ENCODE measurements around the gene RAET1E. TPM values are rescaled to one million over a fixed set of nuclear protein-coding genes. Genes with fewer than 3 reads are reported as not detected.

The RAET1E gene
- total and polyA plus RNA-seq, 7 donors = 0.15 to 0.33 TPM; not detected in 5

GRCh38 chr6:149904661-149905370 is 6.9 kb upstream of the RAET1E start:
- Histone ChIP-seq H3K27me3 (no peaks in the 10 kb centered on the region), H3K27ac (no peak overlapping the region), H3K4me1 (no peaks in the 10 kb centered on the region), H3K4me3 (no peak overlapping the region), H3K36me3 (no peaks in the 10 kb centered on the region), H3K9me3 (peaks cover 0 to 2% (median 0%) of the 10 kb centered on the region in 4 donors)
- DNase-seq = no peak
- intact Hi-C loops (cut with DNase I) = no loop called here
- 90 to 91% methylated on average over 13 of the region's 13 CpGs for WGBS, 2 donors
- no peak for TF ChIP-seq POLR2AphosphoS5 (IDR thresholded peaks at IDR 0.05)
- TF ChIP-seq CTCF (IDR thresholded peaks at IDR 0.05) = no peak
- no peak for TF ChIP-seq POLR2A (IDR thresholded peaks at IDR 0.05)
- no peak for TF ChIP-seq EP300 (IDR thresholded peaks at IDR 0.05)

- Histone ChIP-seq H3K4me1 (no peaks in the 10 kb centered on the region), H3K27ac (no peak overlapping the region), H3K27me3 (no peaks in the 10 kb centered on the region), H3K9me3 (peaks cover 0 to 2% (median 0%) of the 10 kb centered on the region in 4 donors), H3K36me3 (no peaks in the 10 kb centered on the region), H3K4me3 (no peak overlapping the region)
- DNase-seq = no peak
- intact Hi-C loops (cut with DNase I) = no loop called here
- WGBS, 2 donors = 66 to 74% methylated on average over 5 of the region's 5 CpGs
- TF ChIP-seq EP300 (IDR thresholded peaks at IDR 0.05) (no peak), POLR2A (IDR thresholded peaks at IDR 0.05) (no peak)
Measured at GRCh38 chr6:149903938-149904611, 6.2 kb upstream of the RAET1E start.

- WGBS, 2 donors = 90 to 91% methylated on average over 6 of the region's 6 CpGs
- peaks cover 0 to 13% (median 12%) of the 10 kb centered on the region in 4 donors for H3K4me1 ChIP-seq
- H3K36me3 ChIP-seq = no peaks in the 10 kb centered on the region
- no peak overlapping the region for H3K4me3 ChIP-seq
- H3K9me3 ChIP-seq = no peaks in the 10 kb centered on the region
- H3K27ac ChIP-seq = no peak overlapping the region
- intact Hi-C loops (cut with DNase I) = no loop called here
- no peak for DNase-seq
- no peaks in the 10 kb centered on the region for H3K27me3 ChIP-seq
- TF ChIP-seq EP300 (IDR thresholded peaks at IDR 0.05) (no peak), POLR2AphosphoS5 (IDR thresholded peaks at IDR 0.05) (no peak), CTCF (IDR thresholded peaks at IDR 0.05) (no peak), POLR2A (IDR thresholded peaks at IDR 0.05) (no peak)
Measured at GRCh38 chr6:149901444-149902140, 3.7 kb upstream of the RAET1E start.

DNA sequence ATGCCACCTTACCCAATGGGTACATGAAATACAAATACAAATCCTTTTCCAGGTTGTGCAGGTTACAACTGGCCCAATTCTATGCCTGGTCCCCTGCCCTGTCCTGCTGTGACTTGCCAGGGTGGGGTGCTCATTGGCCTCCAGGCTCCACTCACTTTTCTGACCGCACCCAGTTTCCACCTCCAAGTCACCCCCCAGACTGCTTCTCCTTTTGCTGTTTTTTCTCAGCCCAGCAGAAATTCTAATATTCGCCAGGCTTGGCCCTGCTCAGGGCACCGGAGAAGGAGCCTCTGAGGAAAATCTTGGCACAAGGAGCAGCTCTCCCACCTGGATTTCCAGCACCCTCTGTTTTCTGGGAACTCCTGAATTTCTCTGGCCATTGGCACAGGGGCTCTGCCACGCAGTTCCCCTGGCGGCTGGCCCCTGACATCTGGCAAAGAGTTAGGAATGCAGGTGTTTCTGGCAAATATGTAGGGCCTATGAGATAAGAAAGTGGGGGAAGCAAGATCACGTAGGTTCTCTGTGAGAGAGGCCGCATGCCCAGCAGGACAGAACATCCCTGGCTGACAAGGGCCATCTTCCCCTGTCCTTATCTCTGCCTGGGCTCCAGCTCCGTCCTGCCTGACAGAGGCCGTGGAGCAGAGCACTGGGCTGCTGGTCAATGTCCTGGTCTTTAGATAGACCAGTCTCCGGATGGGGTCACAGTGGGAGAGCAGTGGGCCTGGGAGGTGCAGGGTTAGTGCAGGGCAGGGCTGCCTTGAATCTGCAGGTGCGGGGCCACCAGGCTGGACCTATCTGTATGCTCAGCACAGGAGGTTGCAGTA is 2.9 kb upstream of the RAET1E start:
- DNase-seq = no peak
- 91 to 95% methylated on average over 11 of the region's 11 CpGs for WGBS, 2 donors
- Histone ChIP-seq H3K4me1 (peaks cover 0 to 21% (median 20%) of the 10 kb centered on the region in 4 donors), H3K9me3 (no peaks in the 10 kb centered on the region), H3K27me3 (no peaks in the 10 kb centered on the region), H3K36me3 (no peaks in the 10 kb centered on the region), H3K27ac (no peak overlapping the region), H3K4me3 (no peak overlapping the region)
- intact Hi-C loops (cut with DNase I) = no loop called here
- TF ChIP-seq CTCF (IDR thresholded peaks at IDR 0.05) = no peak

Data from sigmoid colon (tissue), 7 donors.